CD14-positive monocyte (primary cell): Measurements from ENCODE around the gene MKRN1. TPM values are rescaled to one million over a fixed set of nuclear protein-coding genes. Genes with fewer than 3 reads are reported as not detected.
"Not testable (repeated sequence)": the region's sequence is repeated elsewhere in the genome, so short reads cannot be mapped to it uniquely, and the experiment has no call there.

Experiments used
- DNase-seq, 3 donors: peaks; one replicate each; pipeline ENCODE4 v3.0.0-alpha.2; 2011 to 2022
- H2AFZ ChIP-seq: 2 replicates; pipeline ENCODE4 v1.6.0; 2012; ENCODE audit warnings: mild to moderate bottlenecking, low read depth, low read length, inconsistent platforms; ENCODE audit not compliant: insufficient read depth, poor library complexity, severe bottlenecking
- H3K27ac ChIP-seq, 2 donors: 1 replicate in 1 of 2; 2 replicates in 1 of 2; pipeline ENCODE4 v1.5.1; 2012 to 2013; ENCODE audit warnings: low read length in 2 of 2, control low read depth in 1 of 2, inconsistent platforms in 1 of 2, low read depth in 1 of 2, mild to moderate bottlenecking in 1 of 2
- H3K27me3 ChIP-seq, 2 donors: one replicate each; pipeline versions ENCODE4 v1.6.0 to v1.6.1; 2011 to 2013; ENCODE audit warnings: low read length in 2 of 2; ENCODE audit not compliant: control insufficient read depth in 2 of 2, insufficient read depth in 2 of 2
- H3K36me3 ChIP-seq, 2 donors: replicated peaks in 1 of 2; 1 replicate in 1 of 2; 2 replicates in 1 of 2; pipeline versions ENCODE4 v1.5.1 to v1.6.1; 2012 to 2013; ENCODE audit warnings: low read length in 2 of 2, control low read depth in 1 of 2, inconsistent platforms in 1 of 2, mild to moderate bottlenecking in 1 of 2; ENCODE audit not compliant: insufficient read depth in 2 of 2, control insufficient read depth in 1 of 2
- H3K4me1 ChIP-seq, 2 donors: 1 replicate in 1 of 2; 2 replicates in 1 of 2; pipeline versions ENCODE4 v1.5.1 to v1.6.1; 2012 to 2013; ENCODE audit warnings: low read length in 2 of 2, control low read depth in 1 of 2, inconsistent platforms in 1 of 2, mild to moderate bottlenecking in 1 of 2, moderate library complexity in 1 of 2; ENCODE audit not compliant: insufficient read depth in 2 of 2, control insufficient read depth in 1 of 2
- H3K4me2 ChIP-seq: replicated peaks from 2 replicates; pipeline ENCODE3; 2012; ENCODE audit warnings: low read length, moderate library complexity, mild to moderate bottlenecking; ENCODE audit not compliant: poor library complexity, severe bottlenecking; ENCODE audit errors: extremely low read depth
- H3K4me3 ChIP-seq, 3 experiments: fragments of 200-600 bp in 1 of 3; sonication (generic) in 1 of 3; replicated peaks in 1 of 3; 1 replicate in 2 of 3; 2 replicates in 1 of 3; pipeline ENCODE4 v1.5.1; 2011 to 2013; ENCODE audit warnings: low read length in 3 of 3, mild to moderate bottlenecking in 3 of 3, control low read depth in 2 of 3, low read depth in 2 of 3, inconsistent platforms in 1 of 3, moderate library complexity in 1 of 3
- H3K79me2 ChIP-seq: 2 replicates; pipeline ENCODE4 v1.6.0; 2012; ENCODE audit warnings: mild to moderate bottlenecking, control low read depth, inconsistent platforms, low read length, moderate library complexity; ENCODE audit not compliant: insufficient read depth
- H3K9ac ChIP-seq: 2 replicates; pipeline ENCODE4 v1.6.0; 2017; ENCODE audit warnings: low read length, mild to moderate bottlenecking; ENCODE audit not compliant: insufficient read depth, poor library complexity, severe bottlenecking
- H3K9me3 ChIP-seq, 2 donors: replicated peaks in 1 of 2; 1 replicate in 1 of 2; 2 replicates in 1 of 2; pipeline versions ENCODE4 v1.5.1 to v1.6.1; 2012 to 2013; ENCODE audit warnings: low read length in 2 of 2, control low read depth in 1 of 2; ENCODE audit not compliant: control insufficient read depth in 1 of 2, insufficient read depth in 1 of 2
- H4K20me1 ChIP-seq: 2 replicates; pipeline ENCODE4 v1.6.0; 2012; ENCODE audit warnings: mild to moderate bottlenecking, low read length, control low read depth, moderate library complexity; ENCODE audit not compliant: insufficient read depth
- H3K27ac Mint-ChIP-seq, 7 donors: one replicate each; pipeline ENCODE4 v1.8.0; 2020; ENCODE audit warnings: mild to moderate bottlenecking in 7 of 7, mixed read lengths in 7 of 7, moderate library complexity in 6 of 7, inconsistent platforms in 2 of 7
- H3K27me3 Mint-ChIP-seq, 3 donors: one replicate each; pipeline ENCODE4 v1.8.0; 2021 to 2022; ENCODE audit warnings: low read depth in 3 of 3, mild to moderate bottlenecking in 3 of 3, mixed read lengths in 3 of 3, moderate library complexity in 3 of 3, inconsistent platforms in 1 of 3
- H3K36me3 Mint-ChIP-seq, 2 donors: one replicate each; pipeline ENCODE4 v1.8.0; 2020; ENCODE audit warnings: mixed read lengths in 2 of 2, inconsistent platforms in 1 of 2, mild to moderate bottlenecking in 1 of 2
- H3K4me1 Mint-ChIP-seq: one replicate; pipeline ENCODE4 v1.8.0; 2020; ENCODE audit warnings: mild to moderate bottlenecking, mixed read lengths
- H3K4me3 Mint-ChIP-seq, 2 donors: one replicate each; pipeline ENCODE4 v1.8.0; 2020; ENCODE audit warnings: mild to moderate bottlenecking in 2 of 2, mixed read lengths in 2 of 2, moderate library complexity in 1 of 2
- H3K9me3 Mint-ChIP-seq, 7 donors: one replicate each; pipeline ENCODE4 v1.8.0; 2020 to 2022; ENCODE audit warnings: mixed read lengths in 7 of 7, mild to moderate bottlenecking in 6 of 7, moderate library complexity in 6 of 7, inconsistent platforms in 2 of 7
- WGBS: methylation state at CpG from one replicate; pipeline ENCODE4 v1.1.5; 2013; ENCODE audit warnings: missing lambda C conversion rate; ENCODE audit not compliant: insufficient coverage; 5-methylcytosine and 5-hydroxymethylcytosine counted together
- intact Hi-C, 2 donors: fragments of 100-400 bp; cut with micrococcal nuclease; formaldehyde crosslinking; loops; one replicate each; pipeline versions ENCODE4 v1.15.0 to v1.15.1; 2023
- polyA plus RNA-seq, 3 donors: library from polyadenylated mRNA; depleted of rRNA in 1 of 3; unstranded in 2 of 3; stranded (reverse) in 1 of 3; fragments of 300-500 nt in 2 of 3; fragments of >200 nt in 1 of 3; fragmentation: Illumina TruSeq in 2 of 3; gene quantifications; 1 replicate in 2 of 3; 2 replicates in 1 of 3; pipeline ENCODE4 v1.2.3, GENCODE V29; 2012 to 2021
- TF ChIP-seq, protein P1 (sequence below): fragments of 200-600 bp; IDR thresholded peaks from one replicate; pipeline ENCODE4 v1.8.0; 2022; ENCODE audit warnings: antibody characterized with exemption, mild to moderate bottlenecking

The MKRN1 gene
- polyA plus RNA-seq, 3 donors: 88.4 to 160 (median 127) TPM

DNA sequence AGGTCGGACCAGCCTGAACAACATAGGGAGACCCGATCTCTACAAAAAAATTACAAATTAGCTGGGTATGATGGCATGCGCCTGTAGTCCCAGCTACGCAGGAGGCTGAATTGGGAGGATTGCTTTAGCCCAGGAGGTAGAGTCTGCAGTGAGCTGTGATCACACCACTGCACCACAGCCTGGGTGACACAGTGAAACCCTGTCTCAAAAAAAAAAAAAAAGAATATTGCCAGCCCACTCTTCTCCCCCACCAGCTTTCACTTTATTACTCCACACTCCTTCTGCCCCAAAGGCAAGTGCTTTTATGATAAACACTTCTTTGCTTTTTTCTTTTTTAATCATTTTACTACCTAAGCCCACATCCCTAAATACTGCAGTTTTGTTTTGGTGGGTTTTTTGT, 60.7 kb downstream of the MKRN1 start:
- Mint-ChIP-seq H3K36me3 (no peaks in the 10 kb centered on the region), H3K9me3 (no peaks in the 10 kb centered on the region), H3K27ac (no peak overlapping the region), H3K4me3 (no peak overlapping the region), H3K4me1 (no peaks in the 10 kb centered on the region), H3K27me3 (peaks cover 9 to 30% (median 21%) of the 10 kb centered on the region in 3 donors)
- Histone ChIP-seq H3K79me2 (no peaks in the 10 kb centered on the region), H3K9ac (no peak overlapping the region), H3K36me3 (no peaks in the 10 kb centered on the region), H3K27ac (no peak overlapping the region), H3K27me3 (no peaks in the 10 kb centered on the region), H3K4me3 (no peak overlapping the region), H3K4me1 (no peaks in the 10 kb centered on the region), H4K20me1 (no peaks in the 10 kb centered on the region), H3K9me3 (no peaks in the 10 kb centered on the region), H2AFZ (no peak overlapping the region), H3K4me2 (no peak overlapping the region)
- intact Hi-C loops: no loop called here
- DNase-seq: no peak
- TF ChIP-seq, protein P1, sequence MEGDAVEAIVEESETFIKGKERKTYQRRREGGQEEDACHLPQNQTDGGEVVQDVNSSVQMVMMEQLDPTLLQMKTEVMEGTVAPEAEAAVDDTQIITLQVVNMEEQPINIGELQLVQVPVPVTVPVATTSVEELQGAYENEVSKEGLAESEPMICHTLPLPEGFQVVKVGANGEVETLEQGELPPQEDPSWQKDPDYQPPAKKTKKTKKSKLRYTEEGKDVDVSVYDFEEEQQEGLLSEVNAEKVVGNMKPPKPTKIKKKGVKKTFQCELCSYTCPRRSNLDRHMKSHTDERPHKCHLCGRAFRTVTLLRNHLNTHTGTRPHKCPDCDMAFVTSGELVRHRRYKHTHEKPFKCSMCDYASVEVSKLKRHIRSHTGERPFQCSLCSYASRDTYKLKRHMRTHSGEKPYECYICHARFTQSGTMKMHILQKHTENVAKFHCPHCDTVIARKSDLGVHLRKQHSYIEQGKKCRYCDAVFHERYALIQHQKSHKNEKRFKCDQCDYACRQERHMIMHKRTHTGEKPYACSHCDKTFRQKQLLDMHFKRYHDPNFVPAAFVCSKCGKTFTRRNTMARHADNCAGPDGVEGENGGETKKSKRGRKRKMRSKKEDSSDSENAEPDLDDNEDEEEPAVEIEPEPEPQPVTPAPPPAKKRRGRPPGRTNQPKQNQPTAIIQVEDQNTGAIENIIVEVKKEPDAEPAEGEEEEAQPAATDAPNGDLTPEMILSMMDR: no peak
- 90% methylated on average over 2 of the region's 4 CpGs for WGBS

DNA sequence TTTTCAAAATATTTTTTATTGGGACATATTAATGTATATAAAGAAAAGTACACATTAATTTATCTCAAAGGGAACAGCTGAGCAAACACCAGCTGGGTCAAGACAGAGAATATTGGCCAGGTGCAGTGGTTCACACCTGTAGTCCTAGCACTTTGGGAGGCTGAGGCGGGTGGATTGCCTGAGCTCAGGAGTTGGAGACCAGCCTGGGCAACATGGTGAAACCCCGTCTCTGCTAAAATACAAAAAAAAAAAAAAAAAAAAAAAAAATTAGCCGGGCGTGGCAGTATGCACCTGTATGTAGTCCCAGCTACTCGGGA, 61.2 kb downstream of the MKRN1 start:
- DNase-seq, H3K4me1 ChIP-seq, H2AFZ ChIP-seq, H3K9me3 ChIP-seq, H3K79me2 ChIP-seq, H3K4me2 ChIP-seq, H3K27me3 ChIP-seq, H3K4me3 ChIP-seq, H4K20me1 ChIP-seq, H3K27ac ChIP-seq, H3K9ac ChIP-seq, H3K4me1 Mint-ChIP-seq, intact Hi-C loops, H3K36me3 Mint-ChIP-seq, H3K27ac Mint-ChIP-seq, H3K9me3 Mint-ChIP-seq, H3K36me3 ChIP-seq, H3K4me3 Mint-ChIP-seq: not testable (repeated sequence)
- peaks cover 12 to 30% (median 21%) of the 10 kb centered on the region in 3 donors for H3K27me3 Mint-ChIP-seq
- WGBS: no CpG with 5 or more reads among the region's 5 CpGs
